ENCODE results near the gene BHLHE41. TPM values are rescaled to one million over a fixed set of nuclear protein-coding genes. Genes with fewer than 3 reads are reported as not detected.

Gene BHLHE41
- total and polyA plus RNA-seq, 9 of the 15 experiments (the other 6 are each of a cell fraction or from before 2014, with no cell fraction given), result not detected

GRCh38 chr12:26126340-26127284 lies 1.8 kb upstream of the BHLHE41 start (continued):
- TF ChIP-seq RNF219 (CRISPR knock-in tag; IDR thresholded peaks at IDR 0.05) (no peak), ATF3 (IDR thresholded peaks at IDR 0.05) (no peak), ATF3 (CRISPR knock-in tag; conservative IDR thresholded peaks at IDR 0.05) (no peak), USF1 (CRISPR knock-in tag; IDR thresholded peaks at IDR 0.05) (peak; percentile 58; the same call in 1 of the 2 replicates), E2F5 (CRISPR knock-in tag; IDR thresholded peaks at IDR 0.05) (no peak), TRIM28 (IDR thresholded peaks at IDR 0.05) (no peak), HEY1 (CRISPR knock-in tag; IDR thresholded peaks at IDR 0.05; ENCODE audit: borderline replicate concordance) (no peak), PTBP1 (IDR thresholded peaks at IDR 0.05; ENCODE audit: low read depth, low read length) (no peak), KLF1 (tag; IDR thresholded peaks at IDR 0.05) (no peak), BMI1 (IDR thresholded peaks at IDR 0.05; ENCODE audit: low read length) (no peak), HIVEP1 (CRISPR knock-in tag; IDR thresholded peaks at IDR 0.05) (no peak), E2F6 (IDR thresholded peaks at IDR 0.05; ENCODE audit: borderline replicate concordance in 1 of 2, extremely low read depth in 1 of 2, insufficient read depth in 1 of 2, insufficient read length in 1 of 2, low read depth in 1 of 2, low read length in 1 of 2, poor library complexity in 1 of 2, severe bottlenecking in 1 of 2) (no peak), E2F3 (CRISPR knock-in tag; IDR thresholded peaks at IDR 0.05) (no peak), ZNF23 (CRISPR knock-in tag; IDR thresholded peaks at IDR 0.05) (no peak), JUND (IDR thresholded peaks at IDR 0.05; ENCODE audit: borderline replicate concordance, low read depth, low read length) (no peak), JUND (tag; IDR thresholded peaks at IDR 0.05; ENCODE audit: borderline replicate concordance, low read depth, low read length) (no peak), CBX5 (IDR thresholded peaks at IDR 0.05; ENCODE audit: borderline replicate concordance, low read depth) (no peak), CXXC5 (CRISPR knock-in tag; IDR thresholded peaks at IDR 0.05) (0 out of 2 replicates have a peak, but pooled peaks have one; percentile 52), ZNF263 (CRISPR knock-in tag; IDR thresholded peaks at IDR 0.05; ENCODE audit: borderline replicate concordance) (no peak), BCL6 (CRISPR knock-in tag; IDR thresholded peaks at IDR 0.05) (no peak), FOXJ2 (tag; IDR thresholded peaks at IDR 0.05) (no peak), SRSF1 (IDR thresholded peaks at IDR 0.05; ENCODE audit: low read depth, low read length) (no peak)

All from K562 (cell line).